ENCODE results near the gene HRH1.

The HRH1 gene

DNA sequence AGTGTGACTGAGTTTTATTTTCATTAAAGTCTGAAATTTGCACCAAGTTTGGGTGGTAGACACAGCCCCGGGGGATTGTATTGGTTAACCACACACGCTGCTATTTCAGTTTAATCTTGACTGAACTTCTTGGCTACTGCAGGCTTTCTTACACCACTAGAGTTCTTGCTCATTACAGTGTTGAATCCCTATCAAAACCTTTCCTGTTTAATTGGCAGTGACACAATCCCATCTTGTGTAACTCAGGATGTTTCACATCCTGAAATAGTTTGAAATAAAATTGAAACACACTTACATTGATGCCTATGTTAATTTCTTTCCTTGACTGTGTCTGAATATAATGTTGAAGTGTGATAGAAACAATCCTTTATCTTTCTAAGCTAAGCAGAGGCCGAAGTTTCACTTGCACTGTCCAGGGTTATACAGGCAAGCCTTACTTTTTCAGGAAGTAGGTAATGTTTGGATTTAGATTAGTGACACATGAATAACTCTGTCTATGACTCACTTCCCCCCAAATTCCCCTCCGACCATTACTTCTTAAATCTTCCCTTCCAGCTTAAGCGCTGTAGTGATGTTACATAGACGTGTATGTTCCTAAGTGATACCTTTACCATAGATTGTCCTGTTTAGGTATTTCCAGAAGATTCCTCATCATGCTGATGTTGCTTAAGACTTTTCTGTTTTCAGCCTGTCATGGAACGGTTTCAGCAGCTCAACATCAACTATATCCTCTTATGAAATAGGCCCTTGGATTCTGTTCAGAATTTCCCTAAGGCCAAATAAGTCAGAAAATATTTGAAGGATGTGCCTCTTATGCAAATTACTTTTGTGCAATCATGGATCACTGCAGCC lies 134.7 kb downstream of the HRH1 start:
- TF ChIP-seq, protein P1, sequence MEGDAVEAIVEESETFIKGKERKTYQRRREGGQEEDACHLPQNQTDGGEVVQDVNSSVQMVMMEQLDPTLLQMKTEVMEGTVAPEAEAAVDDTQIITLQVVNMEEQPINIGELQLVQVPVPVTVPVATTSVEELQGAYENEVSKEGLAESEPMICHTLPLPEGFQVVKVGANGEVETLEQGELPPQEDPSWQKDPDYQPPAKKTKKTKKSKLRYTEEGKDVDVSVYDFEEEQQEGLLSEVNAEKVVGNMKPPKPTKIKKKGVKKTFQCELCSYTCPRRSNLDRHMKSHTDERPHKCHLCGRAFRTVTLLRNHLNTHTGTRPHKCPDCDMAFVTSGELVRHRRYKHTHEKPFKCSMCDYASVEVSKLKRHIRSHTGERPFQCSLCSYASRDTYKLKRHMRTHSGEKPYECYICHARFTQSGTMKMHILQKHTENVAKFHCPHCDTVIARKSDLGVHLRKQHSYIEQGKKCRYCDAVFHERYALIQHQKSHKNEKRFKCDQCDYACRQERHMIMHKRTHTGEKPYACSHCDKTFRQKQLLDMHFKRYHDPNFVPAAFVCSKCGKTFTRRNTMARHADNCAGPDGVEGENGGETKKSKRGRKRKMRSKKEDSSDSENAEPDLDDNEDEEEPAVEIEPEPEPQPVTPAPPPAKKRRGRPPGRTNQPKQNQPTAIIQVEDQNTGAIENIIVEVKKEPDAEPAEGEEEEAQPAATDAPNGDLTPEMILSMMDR (IDR thresholded peaks at IDR 0.05; ENCODE audit: low read depth, low read length, missing control alignments): no peak
- peak overlapping the region; percentile 13; the same call in 1 of the 2 replicates for H3K4me3 ChIP-seq (ENCODE audit: low read depth, low read length)

DNA sequence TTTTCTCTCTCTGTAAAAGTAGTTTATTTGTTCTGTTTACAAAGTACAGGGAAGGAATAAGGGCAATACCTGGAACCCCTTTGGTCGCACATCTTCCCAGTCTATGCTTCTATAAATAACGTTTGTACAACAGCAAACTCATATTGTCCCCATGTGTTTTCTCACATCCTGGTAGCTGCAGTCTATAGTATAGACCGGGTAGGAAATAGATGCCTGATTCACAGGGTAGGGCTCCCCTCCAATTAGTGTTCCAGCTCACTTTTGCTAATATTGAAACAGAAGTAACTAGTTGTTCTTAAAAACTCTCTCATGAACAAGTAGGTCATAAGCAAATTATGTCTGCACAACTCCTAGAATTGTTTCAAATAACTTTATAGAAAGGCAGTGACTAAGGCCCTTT lies 135.6 kb downstream of the HRH1 start:
- no peak for DNase-seq (ENCODE audit: low read depth)
- TF ChIP-seq, protein P1 (IDR thresholded peaks at IDR 0.05; ENCODE audit: low read depth, low read length, missing control alignments): no peak
- no peak overlapping the region for H3K4me3 ChIP-seq (ENCODE audit: low read depth, low read length)

More for the DNA sequence above, 134.7 kb downstream of the HRH1 start:
- DNase-seq (ENCODE audit: low read depth): peak; percentile 49

DNA sequence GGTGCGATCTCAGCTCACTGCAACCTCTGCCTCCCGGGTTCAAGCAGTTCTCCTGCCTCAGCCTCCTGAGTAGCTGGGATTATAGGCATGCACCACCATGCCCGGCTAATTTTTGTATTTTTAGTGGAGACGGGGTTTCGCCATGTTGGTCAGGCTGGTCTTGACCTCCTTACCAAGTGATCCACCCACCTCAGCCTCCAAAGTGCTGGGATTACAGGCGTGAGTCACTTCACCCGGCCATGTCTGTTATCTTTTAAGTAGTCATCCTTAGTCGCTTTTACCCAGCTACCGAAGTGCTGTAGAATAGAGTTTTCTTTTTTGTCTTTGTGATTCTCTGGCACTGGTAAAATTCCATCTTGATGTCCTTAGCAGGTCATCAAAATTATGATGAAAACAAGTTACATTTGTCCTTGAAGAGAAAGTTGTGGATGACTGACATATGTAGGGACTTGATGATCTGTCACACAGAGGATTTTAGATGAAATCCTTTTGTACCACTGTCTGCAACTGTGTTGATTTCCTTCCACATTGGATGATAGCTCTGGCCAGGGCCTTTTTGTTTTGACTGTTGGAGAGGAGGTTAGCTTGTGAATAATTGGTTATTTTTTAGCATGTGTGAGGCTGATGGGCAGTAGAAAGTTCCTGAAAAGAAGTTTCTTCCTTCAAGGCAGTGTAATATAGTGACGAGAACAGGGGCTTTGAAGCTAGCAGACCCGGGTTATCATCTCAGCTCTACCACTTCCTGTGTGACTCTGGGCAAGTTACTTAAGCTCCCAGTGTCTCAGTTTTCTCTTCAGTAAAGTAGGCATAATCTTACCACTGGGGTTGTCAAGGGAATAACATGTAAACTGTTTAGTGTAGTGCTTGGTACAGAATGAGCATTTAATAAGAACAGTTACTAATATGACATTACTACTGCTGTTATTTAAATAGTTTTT lies 136.7 kb downstream of the HRH1 start:
- DNase-seq (ENCODE audit: low read depth): no peak
- no peak overlapping the region for H3K4me3 ChIP-seq (ENCODE audit: low read depth, low read length)
- TF ChIP-seq, protein P1 (IDR thresholded peaks at IDR 0.05; ENCODE audit: low read depth, low read length, missing control alignments): no peak

- H3K4me3 ChIP-seq (ENCODE audit: low read depth, low read length): no peak overlapping the region
- no peak for DNase-seq (ENCODE audit: low read depth)
- TF ChIP-seq, protein P1 (IDR thresholded peaks at IDR 0.05; ENCODE audit: low read depth, low read length, missing control alignments): no peak
Observed at GRCh38 chr3:11291808-11292207, 137.5 kb downstream of the HRH1 start.

DNA sequence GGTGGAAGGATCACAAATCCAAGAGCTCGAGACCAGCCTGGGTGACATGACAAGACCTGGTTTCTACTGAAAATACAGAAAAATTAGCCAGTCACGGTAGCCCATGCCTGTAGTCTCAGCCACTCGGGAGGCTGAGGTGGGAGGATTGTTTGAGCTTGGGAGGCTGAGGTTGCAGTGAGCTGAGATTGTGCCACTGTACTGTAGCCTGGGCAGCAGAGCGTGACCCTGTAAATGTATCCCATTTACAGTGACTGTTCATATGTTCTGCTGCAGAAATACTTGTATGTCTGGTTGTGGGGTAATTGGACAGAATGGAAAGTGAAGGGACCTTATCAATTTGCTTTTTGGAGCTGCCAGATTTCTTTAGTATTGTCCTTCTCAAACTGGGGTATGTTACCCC lies 142.8 kb downstream of the HRH1 start:
- TF ChIP-seq, protein P1 (IDR thresholded peaks at IDR 0.05; ENCODE audit: low read depth, low read length, missing control alignments): no peak
- no peak for DNase-seq (ENCODE audit: low read depth)

GRCh38 chr3:11300970-11301369 lies 146.7 kb downstream of the HRH1 start:
- TF ChIP-seq, protein P1 (IDR thresholded peaks at IDR 0.05; ENCODE audit: low read depth, low read length, missing control alignments): no peak
- no peak for DNase-seq (ENCODE audit: low read depth)
- H3K4me3 ChIP-seq (ENCODE audit: low read depth, low read length): no peak overlapping the region

More for the DNA sequence above, 142.8 kb downstream of the HRH1 start:
- H3K4me3 ChIP-seq (ENCODE audit: low read depth, low read length): no peak overlapping the region

All from GM12864 (cell line).